ENCODE data around the gene TAF1C. TPM values are rescaled to one million over a fixed set of nuclear protein-coding genes. Genes with fewer than 3 reads are reported as not detected.

The TAF1C gene
- polyA plus RNA-seq, 1 of the 3 experiments (the other 2 are of a cell fraction): 49.3 TPM

DNA sequence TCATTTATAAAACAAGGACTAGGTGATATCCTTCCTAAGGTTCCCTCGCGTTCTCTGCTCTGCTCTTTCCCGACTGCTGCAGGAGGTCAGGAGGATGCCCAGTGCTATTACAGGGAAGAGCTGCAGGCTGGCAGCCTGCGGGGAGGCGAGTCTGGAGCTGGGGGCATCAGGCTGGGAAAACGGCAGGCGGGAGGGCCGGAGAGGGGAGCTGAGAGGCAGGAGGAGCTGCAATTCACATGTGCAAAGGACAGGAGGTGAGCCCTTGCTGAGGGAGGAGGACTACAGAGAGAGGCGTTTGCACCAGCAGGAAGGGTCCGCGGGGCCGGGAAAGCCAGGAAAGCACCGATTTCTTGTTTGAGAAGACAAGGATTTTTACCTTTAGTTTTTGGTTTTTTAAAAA is 12.2 kb upstream of the TAF1C start:
- H3K9ac ChIP-seq: no peak overlapping the region
- TF ChIP-seq, protein P1, sequence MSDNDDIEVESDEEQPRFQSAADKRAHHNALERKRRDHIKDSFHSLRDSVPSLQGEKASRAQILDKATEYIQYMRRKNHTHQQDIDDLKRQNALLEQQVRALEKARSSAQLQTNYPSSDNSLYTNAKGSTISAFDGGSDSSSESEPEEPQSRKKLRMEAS (IDR thresholded peaks at IDR 0.05; ENCODE audit: low read depth): no peak
- TF ChIP-seq, protein P2, sequence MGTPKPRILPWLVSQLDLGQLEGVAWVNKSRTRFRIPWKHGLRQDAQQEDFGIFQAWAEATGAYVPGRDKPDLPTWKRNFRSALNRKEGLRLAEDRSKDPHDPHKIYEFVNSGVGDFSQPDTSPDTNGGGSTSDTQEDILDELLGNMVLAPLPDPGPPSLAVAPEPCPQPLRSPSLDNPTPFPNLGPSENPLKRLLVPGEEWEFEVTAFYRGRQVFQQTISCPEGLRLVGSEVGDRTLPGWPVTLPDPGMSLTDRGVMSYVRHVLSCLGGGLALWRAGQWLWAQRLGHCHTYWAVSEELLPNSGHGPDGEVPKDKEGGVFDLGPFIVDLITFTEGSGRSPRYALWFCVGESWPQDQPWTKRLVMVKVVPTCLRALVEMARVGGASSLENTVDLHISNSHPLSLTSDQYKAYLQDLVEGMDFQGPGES (IDR thresholded peaks at IDR 0.05; ENCODE audit: low read depth, low read length): no peak
- TF ChIP-seq, protein P3, sequence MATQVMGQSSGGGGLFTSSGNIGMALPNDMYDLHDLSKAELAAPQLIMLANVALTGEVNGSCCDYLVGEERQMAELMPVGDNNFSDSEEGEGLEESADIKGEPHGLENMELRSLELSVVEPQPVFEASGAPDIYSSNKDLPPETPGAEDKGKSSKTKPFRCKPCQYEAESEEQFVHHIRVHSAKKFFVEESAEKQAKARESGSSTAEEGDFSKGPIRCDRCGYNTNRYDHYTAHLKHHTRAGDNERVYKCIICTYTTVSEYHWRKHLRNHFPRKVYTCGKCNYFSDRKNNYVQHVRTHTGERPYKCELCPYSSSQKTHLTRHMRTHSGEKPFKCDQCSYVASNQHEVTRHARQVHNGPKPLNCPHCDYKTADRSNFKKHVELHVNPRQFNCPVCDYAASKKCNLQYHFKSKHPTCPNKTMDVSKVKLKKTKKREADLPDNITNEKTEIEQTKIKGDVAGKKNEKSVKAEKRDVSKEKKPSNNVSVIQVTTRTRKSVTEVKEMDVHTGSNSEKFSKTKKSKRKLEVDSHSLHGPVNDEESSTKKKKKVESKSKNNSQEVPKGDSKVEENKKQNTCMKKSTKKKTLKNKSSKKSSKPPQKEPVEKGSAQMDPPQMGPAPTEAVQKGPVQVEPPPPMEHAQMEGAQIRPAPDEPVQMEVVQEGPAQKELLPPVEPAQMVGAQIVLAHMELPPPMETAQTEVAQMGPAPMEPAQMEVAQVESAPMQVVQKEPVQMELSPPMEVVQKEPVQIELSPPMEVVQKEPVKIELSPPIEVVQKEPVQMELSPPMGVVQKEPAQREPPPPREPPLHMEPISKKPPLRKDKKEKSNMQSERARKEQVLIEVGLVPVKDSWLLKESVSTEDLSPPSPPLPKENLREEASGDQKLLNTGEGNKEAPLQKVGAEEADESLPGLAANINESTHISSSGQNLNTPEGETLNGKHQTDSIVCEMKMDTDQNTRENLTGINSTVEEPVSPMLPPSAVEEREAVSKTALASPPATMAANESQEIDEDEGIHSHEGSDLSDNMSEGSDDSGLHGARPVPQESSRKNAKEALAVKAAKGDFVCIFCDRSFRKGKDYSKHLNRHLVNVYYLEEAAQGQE (IDR thresholded peaks at IDR 0.05; ENCODE audit: low read depth, low read length): no peak
- no peak for TF ChIP-seq GATA2 (CRISPR knock-in tag; IDR thresholded peaks at IDR 0.05)
- TF ChIP-seq EZH2phosphoT487 (IDR thresholded peaks at IDR 0.05; ENCODE audit: borderline replicate concordance, low read depth): no peak
- no peak overlapping the region for H3K4me3 ChIP-seq (ENCODE audit: low read depth in 2 of 2, low read length in 1 of 2)
- H4K20me1 ChIP-seq (ENCODE audit: insufficient read depth): no peaks in the 10 kb centered on the region
- H3K4me1 ChIP-seq (ENCODE audit: control insufficient read depth in 1 of 2, insufficient read depth in 2 of 2, low read depth in 1 of 2, low read length in 1 of 2): no peaks in the 10 kb centered on the region
- H3K9me3 ChIP-seq: no peaks in the 10 kb centered on the region
- H3K36me3 ChIP-seq (replicated peaks in 1 of 2; ENCODE audit: control insufficient read depth in 1 of 2, insufficient read depth in 2 of 2, low read length in 1 of 2): no peaks in the 10 kb centered on the region
- ChIA-PET POLR2A (no interaction called here), CTCF (interaction anchor here (0.7 to 1.2 kb wide), 4 partner anchors 12 to 78 kb away, joined by 3 to 4 read pairs (median 3); no protein-coding TSS in a partner anchor)
- H2AFZ ChIP-seq (ENCODE audit: low read depth): no peak overlapping the region
- 77% methylated on average over 13 of the region's 13 CpGs for WGBS (ENCODE audit: low lambda C conversion rate)
- H3K9me2 ChIP-seq: no peaks in the 10 kb centered on the region
- no peaks in the 10 kb centered on the region for H3K79me2 ChIP-seq (ENCODE audit: insufficient read depth)
- H3K27ac ChIP-seq (ENCODE audit: low read depth in 2 of 2, low read length in 1 of 2): no peak overlapping the region
- no peak for DNase-seq
- H3F3A ChIP-seq (replicated peaks; ENCODE audit: insufficient read depth): no peaks in the 10 kb centered on the region
- H3K27me3 ChIP-seq (ENCODE audit: insufficient read depth): no peaks in the 10 kb centered on the region
- no peak overlapping the region for H3K4me2 ChIP-seq

DNA sequence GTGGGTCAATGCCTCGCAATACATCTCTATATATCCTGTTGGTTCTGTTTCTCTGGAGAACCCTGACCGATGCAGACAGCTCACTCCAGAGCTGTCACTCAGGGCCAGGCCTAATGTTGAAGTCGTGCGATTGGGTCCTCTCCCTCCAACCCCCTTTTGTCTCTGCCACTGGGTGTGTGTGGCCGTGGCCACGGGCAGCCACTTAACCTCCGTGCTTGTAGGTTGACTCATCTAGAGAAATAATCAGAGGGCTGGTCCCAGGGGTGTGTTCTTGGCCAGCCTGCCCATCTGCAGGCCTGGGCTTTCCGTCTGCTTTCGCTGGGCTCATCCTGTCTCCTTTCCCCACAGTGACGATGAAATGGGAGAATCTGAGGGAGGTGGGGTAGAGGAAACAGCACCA is 11.5 kb upstream of the TAF1C start:
- H3K9me2 ChIP-seq: no peaks in the 10 kb centered on the region
- 69% methylated on average over 10 of the region's 10 CpGs for WGBS (ENCODE audit: low lambda C conversion rate)
- H3K27me3 ChIP-seq (ENCODE audit: insufficient read depth): no peaks in the 10 kb centered on the region
- H4K20me1 ChIP-seq (ENCODE audit: insufficient read depth): no peaks in the 10 kb centered on the region
- no peaks in the 10 kb centered on the region for H3K79me2 ChIP-seq (ENCODE audit: insufficient read depth)
- no peaks in the 10 kb centered on the region for H3F3A ChIP-seq (replicated peaks; ENCODE audit: insufficient read depth)
- H3K9me3 ChIP-seq: no peaks in the 10 kb centered on the region
- ChIA-PET POLR2A (no interaction called here), CTCF (interaction anchor here (1.2 to 4.2 kb wide), 2 partner anchors 11 to 34 kb away, joined by 3 to 24 read pairs; partner anchors contain the start of gene TAF1C)
- H3K9ac ChIP-seq: no peak overlapping the region
- no peaks in the 10 kb centered on the region for H3K36me3 ChIP-seq (replicated peaks in 1 of 2; ENCODE audit: control insufficient read depth in 1 of 2, insufficient read depth in 2 of 2, low read length in 1 of 2)
- H2AFZ ChIP-seq (ENCODE audit: low read depth): no peak overlapping the region
- H3K27ac ChIP-seq (ENCODE audit: low read depth in 2 of 2, low read length in 1 of 2): no peak overlapping the region
- DNase-seq: no peak
- no peak for TF ChIP-seq TCF12 (IDR thresholded peaks at IDR 0.05)
- TF ChIP-seq, protein P4, sequence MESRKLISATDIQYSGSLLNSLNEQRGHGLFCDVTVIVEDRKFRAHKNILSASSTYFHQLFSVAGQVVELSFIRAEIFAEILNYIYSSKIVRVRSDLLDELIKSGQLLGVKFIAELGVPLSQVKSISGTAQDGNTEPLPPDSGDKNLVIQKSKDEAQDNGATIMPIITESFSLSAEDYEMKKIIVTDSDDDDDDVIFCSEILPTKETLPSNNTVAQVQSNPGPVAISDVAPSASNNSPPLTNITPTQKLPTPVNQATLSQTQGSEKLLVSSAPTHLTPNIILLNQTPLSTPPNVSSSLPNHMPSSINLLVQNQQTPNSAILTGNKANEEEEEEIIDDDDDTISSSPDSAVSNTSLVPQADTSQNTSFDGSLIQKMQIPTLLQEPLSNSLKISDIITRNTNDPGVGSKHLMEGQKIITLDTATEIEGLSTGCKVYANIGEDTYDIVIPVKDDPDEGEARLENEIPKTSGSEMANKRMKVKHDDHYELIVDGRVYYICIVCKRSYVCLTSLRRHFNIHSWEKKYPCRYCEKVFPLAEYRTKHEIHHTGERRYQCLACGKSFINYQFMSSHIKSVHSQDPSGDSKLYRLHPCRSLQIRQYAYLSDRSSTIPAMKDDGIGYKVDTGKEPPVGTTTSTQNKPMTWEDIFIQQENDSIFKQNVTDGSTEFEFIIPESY (IDR thresholded peaks at IDR 0.05; ENCODE audit: borderline replicate concordance, low read depth): no peak
- TF ChIP-seq, protein P5, sequence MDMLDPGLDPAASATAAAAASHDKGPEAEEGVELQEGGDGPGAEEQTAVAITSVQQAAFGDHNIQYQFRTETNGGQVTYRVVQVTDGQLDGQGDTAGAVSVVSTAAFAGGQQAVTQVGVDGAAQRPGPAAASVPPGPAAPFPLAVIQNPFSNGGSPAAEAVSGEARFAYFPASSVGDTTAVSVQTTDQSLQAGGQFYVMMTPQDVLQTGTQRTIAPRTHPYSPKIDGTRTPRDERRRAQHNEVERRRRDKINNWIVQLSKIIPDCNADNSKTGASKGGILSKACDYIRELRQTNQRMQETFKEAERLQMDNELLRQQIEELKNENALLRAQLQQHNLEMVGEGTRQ (IDR thresholded peaks at IDR 0.05; ENCODE audit: borderline replicate concordance, low read depth, low read length): no peak
- TF ChIP-seq, protein P6, sequence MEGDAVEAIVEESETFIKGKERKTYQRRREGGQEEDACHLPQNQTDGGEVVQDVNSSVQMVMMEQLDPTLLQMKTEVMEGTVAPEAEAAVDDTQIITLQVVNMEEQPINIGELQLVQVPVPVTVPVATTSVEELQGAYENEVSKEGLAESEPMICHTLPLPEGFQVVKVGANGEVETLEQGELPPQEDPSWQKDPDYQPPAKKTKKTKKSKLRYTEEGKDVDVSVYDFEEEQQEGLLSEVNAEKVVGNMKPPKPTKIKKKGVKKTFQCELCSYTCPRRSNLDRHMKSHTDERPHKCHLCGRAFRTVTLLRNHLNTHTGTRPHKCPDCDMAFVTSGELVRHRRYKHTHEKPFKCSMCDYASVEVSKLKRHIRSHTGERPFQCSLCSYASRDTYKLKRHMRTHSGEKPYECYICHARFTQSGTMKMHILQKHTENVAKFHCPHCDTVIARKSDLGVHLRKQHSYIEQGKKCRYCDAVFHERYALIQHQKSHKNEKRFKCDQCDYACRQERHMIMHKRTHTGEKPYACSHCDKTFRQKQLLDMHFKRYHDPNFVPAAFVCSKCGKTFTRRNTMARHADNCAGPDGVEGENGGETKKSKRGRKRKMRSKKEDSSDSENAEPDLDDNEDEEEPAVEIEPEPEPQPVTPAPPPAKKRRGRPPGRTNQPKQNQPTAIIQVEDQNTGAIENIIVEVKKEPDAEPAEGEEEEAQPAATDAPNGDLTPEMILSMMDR (IDR thresholded peaks at IDR 0.05): no peak
- TF ChIP-seq FOXM1 (IDR thresholded peaks at IDR 0.05; ENCODE audit: low read depth): no peak
- no peak for TF ChIP-seq RAD21 (IDR thresholded peaks at IDR 0.05; ENCODE audit: low read length)
- TF ChIP-seq SIN3A (IDR thresholded peaks at IDR 0.05; ENCODE audit: borderline replicate concordance, low read depth, low read length): no peak
- TF ChIP-seq ELF1 (IDR thresholded peaks at IDR 0.05): no peak
- H3K4me2 ChIP-seq: no peak overlapping the region
- no peaks in the 10 kb centered on the region for H3K4me1 ChIP-seq (ENCODE audit: control insufficient read depth in 1 of 2, insufficient read depth in 2 of 2, low read depth in 1 of 2, low read length in 1 of 2)
- no peak overlapping the region for H3K4me3 ChIP-seq (ENCODE audit: low read depth in 2 of 2, low read length in 1 of 2)
